ENCODE results near the gene OR51I2. TPM values are rescaled to one million over a fixed set of nuclear protein-coding genes. Genes with fewer than 3 reads are reported as not detected.

Gene OR51I2
- total RNA-seq, 1 experiment from 2014 or later: not detected

DNA sequence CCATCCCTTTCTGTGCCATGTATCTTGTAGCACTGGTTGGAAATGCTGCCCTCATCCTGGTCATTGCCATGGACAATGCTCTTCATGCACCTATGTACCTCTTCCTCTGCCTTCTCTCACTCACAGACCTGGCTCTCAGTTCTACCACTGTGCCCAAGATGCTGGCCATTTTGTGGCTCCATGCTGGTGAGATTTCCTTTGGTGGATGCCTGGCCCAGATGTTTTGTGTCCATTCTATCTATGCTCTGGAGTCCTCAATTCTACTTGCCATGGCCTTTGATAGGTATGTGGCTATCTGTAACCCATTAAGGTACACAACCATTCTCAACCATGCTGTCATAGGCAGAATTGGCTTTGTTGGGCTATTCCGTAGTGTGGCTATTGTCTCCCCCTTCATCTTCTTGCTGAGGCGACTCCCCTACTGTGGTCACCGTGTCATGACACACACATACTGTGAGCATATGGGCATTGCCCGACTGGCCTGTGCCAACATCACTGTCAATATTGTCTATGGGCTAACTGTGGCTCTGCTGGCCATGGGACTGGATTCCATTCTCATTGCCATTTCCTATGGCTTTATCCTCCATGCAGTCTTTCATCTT, 39.8 kb downstream of the OR51I2 start (continued):
- TF ChIP-seq, protein P1, sequence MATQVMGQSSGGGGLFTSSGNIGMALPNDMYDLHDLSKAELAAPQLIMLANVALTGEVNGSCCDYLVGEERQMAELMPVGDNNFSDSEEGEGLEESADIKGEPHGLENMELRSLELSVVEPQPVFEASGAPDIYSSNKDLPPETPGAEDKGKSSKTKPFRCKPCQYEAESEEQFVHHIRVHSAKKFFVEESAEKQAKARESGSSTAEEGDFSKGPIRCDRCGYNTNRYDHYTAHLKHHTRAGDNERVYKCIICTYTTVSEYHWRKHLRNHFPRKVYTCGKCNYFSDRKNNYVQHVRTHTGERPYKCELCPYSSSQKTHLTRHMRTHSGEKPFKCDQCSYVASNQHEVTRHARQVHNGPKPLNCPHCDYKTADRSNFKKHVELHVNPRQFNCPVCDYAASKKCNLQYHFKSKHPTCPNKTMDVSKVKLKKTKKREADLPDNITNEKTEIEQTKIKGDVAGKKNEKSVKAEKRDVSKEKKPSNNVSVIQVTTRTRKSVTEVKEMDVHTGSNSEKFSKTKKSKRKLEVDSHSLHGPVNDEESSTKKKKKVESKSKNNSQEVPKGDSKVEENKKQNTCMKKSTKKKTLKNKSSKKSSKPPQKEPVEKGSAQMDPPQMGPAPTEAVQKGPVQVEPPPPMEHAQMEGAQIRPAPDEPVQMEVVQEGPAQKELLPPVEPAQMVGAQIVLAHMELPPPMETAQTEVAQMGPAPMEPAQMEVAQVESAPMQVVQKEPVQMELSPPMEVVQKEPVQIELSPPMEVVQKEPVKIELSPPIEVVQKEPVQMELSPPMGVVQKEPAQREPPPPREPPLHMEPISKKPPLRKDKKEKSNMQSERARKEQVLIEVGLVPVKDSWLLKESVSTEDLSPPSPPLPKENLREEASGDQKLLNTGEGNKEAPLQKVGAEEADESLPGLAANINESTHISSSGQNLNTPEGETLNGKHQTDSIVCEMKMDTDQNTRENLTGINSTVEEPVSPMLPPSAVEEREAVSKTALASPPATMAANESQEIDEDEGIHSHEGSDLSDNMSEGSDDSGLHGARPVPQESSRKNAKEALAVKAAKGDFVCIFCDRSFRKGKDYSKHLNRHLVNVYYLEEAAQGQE (IDR thresholded peaks at IDR 0.05; ENCODE audit: low read depth): no peak
- TF ChIP-seq, protein P2, sequence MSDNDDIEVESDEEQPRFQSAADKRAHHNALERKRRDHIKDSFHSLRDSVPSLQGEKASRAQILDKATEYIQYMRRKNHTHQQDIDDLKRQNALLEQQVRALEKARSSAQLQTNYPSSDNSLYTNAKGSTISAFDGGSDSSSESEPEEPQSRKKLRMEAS (IDR thresholded peaks at IDR 0.05): no peak
- TF ChIP-seq CBX3 (IDR thresholded peaks at IDR 0.05; ENCODE audit: low read depth) (no peak), ZFX (IDR thresholded peaks at IDR 0.05) (no peak), EZH2phosphoT487 (IDR thresholded peaks at IDR 0.05; ENCODE audit: borderline replicate concordance) (no peak), POLR2AphosphoS5 (IDR thresholded peaks at IDR 0.05; ENCODE audit: low read depth, low read length) (no peak), POLR2A (IDR thresholded peaks at IDR 0.05; ENCODE audit: borderline replicate concordance, extremely low read depth, insufficient read depth, insufficient read length) (no peak)

GRCh38 chr11:5489576-5490357, 40.6 kb downstream of the OR51I2 start:
- no peaks in the 10 kb centered on the region for H3K9me2 ChIP-seq (ENCODE audit: insufficient read depth)
- no peak overlapping the region for H2AFZ ChIP-seq (ENCODE audit: low read depth, low read length, poor library complexity, severe bottlenecking)
- H3K4me3 ChIP-seq (replicated peaks in 1 of 2; ENCODE audit: low read depth in 1 of 2, low read length in 2 of 2): no peak overlapping the region
- DNase-seq (ENCODE audit: low read depth, low spot score): no peak
- ChIA-PET RAD21 (ENCODE audit: low non-redundant PET in 1 of 2, low total read pairs in 2 of 2, uncharacterized antibody in 2 of 2, unreplicated experiment in 2 of 2) (no interaction called here), POLR2A (interaction anchor here (7.1 kb wide), 1 partner anchor 15 kb away, joined by 56 read pairs; no protein-coding TSS in a partner anchor), CTCF (no interaction called here)
- intact Hi-C loops (cut with micrococcal nuclease): no loop called here
- no peak for TF ChIP-seq SP1 (IDR thresholded peaks at IDR 0.05; ENCODE audit: low read depth)
- TF ChIP-seq ATF3 (IDR thresholded peaks at IDR 0.05): no peak
- no peak for TF ChIP-seq POLR2A (IDR thresholded peaks at IDR 0.05; ENCODE audit: borderline replicate concordance, extremely low read depth, insufficient read depth, insufficient read length)
- H4K20me1 ChIP-seq (ENCODE audit: insufficient read depth): peaks cover 78% of the 10 kb centered on the region; the same call in 1 of the 2 replicates
- H3K27ac ChIP-seq (ENCODE audit: low read depth, low read length): no peak overlapping the region; the same call in 1 of the 2 replicates
- no peaks in the 10 kb centered on the region for H3K27me3 ChIP-seq (ENCODE audit: insufficient read depth, low read length)
- H3K4me1 ChIP-seq (ENCODE audit: control insufficient read depth in 1 of 2, insufficient read depth in 2 of 2, low read length in 2 of 2): peaks cover 0 to 73% of the 10 kb centered on the region in 2 experiments; a peak in 3 of 4 replicates
- H3K4me2 ChIP-seq (ENCODE audit: low read length): no peak overlapping the region
- H3K36me3 ChIP-seq (ENCODE audit: control insufficient read depth in 1 of 2, insufficient read depth in 2 of 2, low read length in 2 of 2): peaks cover 7 to 73% of the 10 kb centered on the region in 2 experiments
- no TSS peak for BruUV-seq (replicated peaks)
- H3K79me2 ChIP-seq (ENCODE audit: insufficient read depth, low read length): peaks cover 100% of the 10 kb centered on the region
- ATAC-seq: no peak
- no peaks in the 10 kb centered on the region for H3K9me3 ChIP-seq (ENCODE audit: control insufficient read depth in 1 of 2, insufficient read depth in 1 of 2, low read depth in 1 of 2, low read length in 2 of 2)
- 0 out of 2 replicates have a peak overlapping the region, but pooled peaks have one; percentile 30 for H3K9ac ChIP-seq (ENCODE audit: low read length)

Measured in HCT116 (cell line).